Esophagus (tissue), 2 donors: ENCODE results near the gene PIEZO2. TPM values are rescaled to one million over a fixed set of nuclear protein-coding genes. Genes with fewer than 3 reads are reported as not detected.
"Not testable (repeated sequence)": the region's sequence is repeated elsewhere in the genome, so short reads cannot be mapped to it uniquely, and the experiment has no call there.

ENCODE experiments used
- H3K27ac ChIP-seq, 2 donors: one replicate each; pipeline ENCODE4 v1.5.1; 2013; ENCODE audit warnings: low read depth in 2 of 2, mild to moderate bottlenecking in 2 of 2, inconsistent platforms in 1 of 2, low read length in 1 of 2, moderate library complexity in 1 of 2
- H3K27me3 ChIP-seq, 2 donors: one replicate each; pipeline ENCODE4 v1.6.1; 2013; ENCODE audit warnings: low read length in 2 of 2, control low read depth in 1 of 2, mild to moderate bottlenecking in 1 of 2; ENCODE audit not compliant: insufficient read depth in 2 of 2, control insufficient read depth in 1 of 2
- H3K36me3 ChIP-seq, 2 donors: one replicate each; pipeline ENCODE4 v1.6.1; 2013; ENCODE audit warnings: low read length in 1 of 2; ENCODE audit not compliant: control insufficient read depth in 2 of 2, insufficient read depth in 2 of 2
- H3K4me1 ChIP-seq, 2 donors: one replicate each; pipeline ENCODE4 v1.6.1; 2013; ENCODE audit warnings: low read length in 1 of 2; ENCODE audit not compliant: control insufficient read depth in 2 of 2, insufficient read depth in 2 of 2
- H3K4me3 ChIP-seq, 2 donors: one replicate each; pipeline ENCODE4 v1.5.1; 2013; ENCODE audit warnings: low read length in 2 of 2, mild to moderate bottlenecking in 2 of 2, low read depth in 1 of 2, moderate library complexity in 1 of 2
- H3K9me3 ChIP-seq, 2 donors: one replicate each; pipeline ENCODE4 v1.6.1; 2013; ENCODE audit warnings: mild to moderate bottlenecking in 2 of 2, low read depth in 1 of 2, low read length in 1 of 2, moderate library complexity in 1 of 2; ENCODE audit not compliant: control insufficient read depth in 2 of 2, insufficient read depth in 1 of 2
- WGBS, 2 donors: extraction: QIAGEN DNeasy Blood & Tissue Kit; methylation state at CpG; one replicate each; pipeline ENCODE4 v1.1.7; 2013; 5-methylcytosine and 5-hydroxymethylcytosine counted together
- polyA plus RNA-seq, 2 donors: library from polyadenylated mRNA; stranded (reverse); fragments of 200-250 nt; gene quantifications; one replicate each; pipeline ENCODE4 v1.2.3, GENCODE V29; 2013
- donor health status: healthy with polysubstance abuse.
- donor health status: Bipolar disorder and iron deficiency.

The PIEZO2 gene
- polyA plus RNA-seq, 2 donors, result 0.37 to 0.66 TPM

GRCh38 chr18:10935588-10935987 is 213.8 kb downstream of the PIEZO2 start:
- H3K9me3 ChIP-seq, result no peaks in the 10 kb centered on the region
- no peaks in the 10 kb centered on the region for H3K27me3 ChIP-seq
- H3K27ac ChIP-seq, result no peak overlapping the region
- H3K4me3 ChIP-seq, result no peak overlapping the region
- no peaks in the 10 kb centered on the region for H3K36me3 ChIP-seq
- no peaks in the 10 kb centered on the region for H3K4me1 ChIP-seq
- WGBS, 2 donors, result 86 to 87% methylated on average over 7 of the region's 7 CpGs

DNA sequence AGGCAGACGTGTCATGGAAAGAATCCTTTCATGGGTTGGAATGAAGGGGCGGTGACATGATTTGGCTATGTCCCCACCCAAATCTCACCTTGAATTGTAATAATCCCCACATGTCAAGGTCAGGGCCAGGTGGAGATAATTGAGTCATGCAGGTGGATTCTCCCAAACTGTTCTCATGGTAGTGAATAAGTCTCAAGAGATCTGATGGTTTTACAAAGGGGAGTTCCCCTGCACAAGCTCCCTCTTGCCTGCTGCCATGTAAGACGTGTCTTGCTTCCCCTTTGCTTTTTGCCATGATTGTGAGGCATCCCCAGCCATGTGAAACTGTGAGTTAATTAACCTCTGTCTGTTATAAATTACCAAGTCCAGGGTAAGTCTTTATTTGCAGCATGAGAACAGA is 215.7 kb downstream of the PIEZO2 start:
- 60 to 76% methylated on average over 3 of the region's 3 CpGs for WGBS, 2 donors
- not testable (repeated sequence) for H3K36me3 ChIP-seq, H3K4me3 ChIP-seq, H3K4me1 ChIP-seq, H3K9me3 ChIP-seq, H3K27me3 ChIP-seq, H3K27ac ChIP-seq

- H3K4me3 ChIP-seq, result no peak overlapping the region
- H3K27me3 ChIP-seq, result no peaks in the 10 kb centered on the region
- H3K4me1 ChIP-seq, result no peaks in the 10 kb centered on the region
- H3K36me3 ChIP-seq, result no peaks in the 10 kb centered on the region
- WGBS, 2 donors, result 55 to 61% methylated on average over 2 of the region's 2 CpGs
- H3K27ac ChIP-seq, result no peak overlapping the region
- H3K9me3 ChIP-seq, result no peaks in the 10 kb centered on the region
Measured at GRCh38 chr18:10930076-10930475, 219.3 kb downstream of the PIEZO2 start.

DNA sequence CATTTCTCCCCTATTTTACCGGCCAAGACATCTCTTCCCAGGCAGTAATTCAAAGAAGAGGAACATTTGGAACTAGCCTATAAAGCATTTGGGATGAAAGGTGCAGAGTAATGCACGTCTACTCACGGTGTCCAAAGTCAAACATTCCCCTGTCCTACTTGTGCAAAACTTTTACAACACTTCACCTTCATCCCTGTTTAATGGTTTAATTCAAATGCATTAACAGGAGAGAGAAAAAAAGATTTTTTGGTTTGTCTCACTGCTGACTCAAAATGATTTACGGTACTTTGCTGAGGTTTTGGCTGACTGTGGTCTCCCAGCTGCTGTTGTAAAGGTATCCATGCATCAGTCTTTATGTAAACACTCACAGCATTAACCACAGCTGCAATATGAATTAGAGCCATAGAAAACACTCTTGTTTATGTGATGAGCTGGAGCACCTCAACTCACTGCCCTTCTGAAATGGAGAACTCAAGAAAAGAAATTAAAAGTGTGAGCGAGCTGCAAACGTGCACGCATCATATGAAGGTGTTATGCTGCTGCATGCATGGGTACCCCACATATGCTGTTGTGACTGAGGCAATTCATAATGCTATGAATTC is 220.5 kb downstream of the PIEZO2 start:
- H3K4me1 ChIP-seq, result no peaks in the 10 kb centered on the region
- WGBS, 2 donors, result 62 to 64% methylated on average over 7 of the region's 7 CpGs
- H3K27me3 ChIP-seq, result no peaks in the 10 kb centered on the region
- H3K27ac ChIP-seq, result no peak overlapping the region
- H3K36me3 ChIP-seq, result no peaks in the 10 kb centered on the region
- no peak overlapping the region for H3K4me3 ChIP-seq
- no peaks in the 10 kb centered on the region for H3K9me3 ChIP-seq

DNA sequence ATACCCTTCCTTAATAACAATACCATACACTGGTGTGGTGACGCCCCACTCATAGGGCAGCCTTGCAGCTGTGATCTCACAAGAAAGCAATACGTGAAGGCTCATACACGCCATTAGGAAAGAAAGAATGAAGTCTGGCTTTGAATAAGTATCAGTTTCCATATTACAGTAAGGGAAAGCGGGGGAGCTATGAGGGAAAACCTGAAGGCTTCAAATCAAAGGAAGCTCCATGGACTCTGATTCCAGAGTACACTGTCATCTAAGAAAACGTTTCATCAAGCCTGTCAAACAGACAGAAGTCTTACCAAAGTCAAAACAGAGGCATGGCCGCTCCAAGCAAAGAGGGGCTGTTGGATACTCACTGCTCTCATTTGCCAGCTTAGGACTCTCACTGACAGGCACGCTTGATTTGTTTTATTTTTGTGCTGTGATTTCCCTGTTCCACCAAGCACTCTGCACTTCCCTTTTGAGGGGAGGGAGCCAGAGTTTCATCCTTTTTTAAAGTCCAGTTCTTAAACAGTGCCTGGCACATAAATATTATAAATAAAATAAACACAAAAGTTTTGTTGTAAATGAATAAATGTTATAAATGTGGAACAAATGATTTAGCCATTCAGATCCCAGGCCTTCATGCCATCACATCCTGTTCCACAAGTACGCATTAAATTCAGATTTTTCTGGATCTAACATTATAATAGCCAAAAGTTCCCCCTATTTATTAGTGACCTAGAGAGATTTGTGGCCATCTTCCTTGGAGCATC is 221.2 kb downstream of the PIEZO2 start:
- H3K9me3 ChIP-seq, result no peaks in the 10 kb centered on the region
- peak overlapping the region; percentile 2 to 4 for H3K27ac ChIP-seq
- no peaks in the 10 kb centered on the region for H3K4me1 ChIP-seq
- H3K36me3 ChIP-seq, result no peaks in the 10 kb centered on the region
- 57 to 59% methylated on average over 8 of the region's 8 CpGs for WGBS, 2 donors
- H3K4me3 ChIP-seq, result no peak overlapping the region
- no peaks in the 10 kb centered on the region for H3K27me3 ChIP-seq

GRCh38 chr18:10927286-10927992 is 221.9 kb downstream of the PIEZO2 start:
- no peaks in the 10 kb centered on the region for H3K36me3 ChIP-seq
- no peaks in the 10 kb centered on the region for H3K27me3 ChIP-seq
- 47 to 54% methylated on average over 12 of the region's 12 CpGs for WGBS, 2 donors
- H3K27ac ChIP-seq, result peak overlapping the region in 1 of 2 donors; percentile 70
- no peak overlapping the region for H3K4me3 ChIP-seq
- H3K9me3 ChIP-seq, result no peaks in the 10 kb centered on the region
- H3K4me1 ChIP-seq, result no peaks in the 10 kb centered on the region

DNA sequence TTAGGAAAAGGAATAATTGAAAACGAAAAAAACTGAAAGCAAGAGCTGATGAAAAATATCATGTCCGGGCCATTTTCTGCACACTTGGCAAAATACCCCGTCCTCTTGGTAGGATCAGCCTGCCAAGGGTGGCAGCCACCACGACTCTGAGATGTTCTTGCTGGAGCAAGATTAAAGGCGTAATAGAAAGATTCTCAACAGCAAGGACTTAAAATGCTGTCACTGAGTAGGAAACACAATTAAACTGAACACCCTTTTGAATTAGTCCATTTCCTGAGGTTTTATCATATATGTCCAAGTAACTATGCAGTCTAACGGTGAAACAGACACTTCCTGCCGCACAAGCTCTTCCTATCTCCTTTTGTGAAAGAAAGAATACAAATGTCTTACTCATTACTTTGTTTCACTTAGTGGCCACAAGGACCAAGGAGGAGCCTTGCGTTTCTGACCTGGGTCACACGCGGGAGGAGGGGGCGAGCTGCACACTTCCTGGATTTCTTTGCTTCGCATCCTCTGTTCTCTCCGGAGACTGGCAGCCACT is 222.7 kb downstream of the PIEZO2 start:
- no peaks in the 10 kb centered on the region for H3K9me3 ChIP-seq
- H3K27me3 ChIP-seq, result no peaks in the 10 kb centered on the region
- no peak overlapping the region for H3K4me3 ChIP-seq
- H3K4me1 ChIP-seq, result no peaks in the 10 kb centered on the region
- peak overlapping the region; percentile 3 to 70 for H3K27ac ChIP-seq
- H3K36me3 ChIP-seq, result no peaks in the 10 kb centered on the region
- 41 to 43% methylated on average over 13 of the region's 13 CpGs for WGBS, 2 donors

GRCh38 chr18:10924290-10924689 is 225.1 kb downstream of the PIEZO2 start:
- no peaks in the 10 kb centered on the region for H3K36me3 ChIP-seq
- no peaks in the 10 kb centered on the region for H3K4me1 ChIP-seq
- no peak overlapping the region for H3K27ac ChIP-seq
- no peaks in the 10 kb centered on the region for H3K27me3 ChIP-seq
- 84 to 87% methylated on average over 4 of the region's 4 CpGs for WGBS, 2 donors
- H3K9me3 ChIP-seq, result no peaks in the 10 kb centered on the region
- no peak overlapping the region for H3K4me3 ChIP-seq

DNA sequence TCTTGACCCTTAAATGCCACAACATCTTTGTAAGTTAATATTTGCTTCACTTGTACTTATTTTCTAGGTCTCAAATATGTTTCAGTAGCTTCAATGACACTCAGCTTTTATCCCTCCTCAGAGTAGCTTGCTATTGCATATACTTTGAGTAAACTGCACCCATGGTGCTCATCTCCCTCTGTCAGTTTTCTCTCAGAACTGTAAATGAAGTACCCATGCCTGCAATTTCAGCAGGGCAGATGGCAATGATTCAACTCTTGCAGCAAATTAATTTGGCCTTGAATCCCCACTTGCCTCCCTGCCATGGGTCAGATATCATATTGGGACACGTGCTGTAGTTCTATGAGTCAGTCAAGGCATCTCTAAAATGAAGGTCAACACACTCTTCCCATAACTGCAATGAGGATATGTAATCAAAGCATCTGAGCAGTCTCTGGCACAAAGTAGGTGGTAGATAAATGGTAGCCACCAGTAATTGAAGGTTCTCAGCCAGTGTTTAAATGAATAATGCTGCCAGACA is 225.8 kb downstream of the PIEZO2 start:
- no peaks in the 10 kb centered on the region for H3K4me1 ChIP-seq
- H3K27ac ChIP-seq, result no peak overlapping the region
- H3K27me3 ChIP-seq, result no peaks in the 10 kb centered on the region
- WGBS, 2 donors, result 66 to 67% methylated on average over 1 of the region's 1 CpG
- H3K36me3 ChIP-seq, result no peaks in the 10 kb centered on the region
- no peaks in the 10 kb centered on the region for H3K9me3 ChIP-seq
- H3K4me3 ChIP-seq, result no peak overlapping the region
